Epithelial cell of proximal tubule (primary cell): Measurements from ENCODE around the gene MFGE8. TPM values are rescaled to one million over a fixed set of nuclear protein-coding genes. Genes with fewer than 3 reads are reported as not detected.

Experiments
- DNase-seq: peaks from one replicate; pipeline ENCODE4 v3.0.0-alpha.2; 2011; ENCODE audit warnings: low read depth
- H3K4me3 ChIP-seq: 2 replicates; pipeline ENCODE4 v1.5.1; 2011; ENCODE audit warnings: low read depth, mild to moderate bottlenecking, low read length
- CTCF ChIP-seq: conservative IDR thresholded peaks from 2 replicates; pipeline ENCODE4 v1.5.1; 2012; ENCODE audit warnings: low read depth, mild to moderate bottlenecking, low read length
- total RNA-seq: library from RNA; depleted of rRNA; stranded (reverse); fragments of >200 nt; gene quantifications from 2 replicates; pipeline ENCODE4 v1.2.3, GENCODE V29; 2015

The MFGE8 gene
- total RNA-seq, 1 donor from 2014 or later, result 135 TPM

GRCh38 chr15:88890495-88890894 lies 22.7 kb downstream of the MFGE8 start:
- no peak for TF ChIP-seq CTCF
- H3K4me3 ChIP-seq, result no peak overlapping the region
- no peak for DNase-seq

- TF ChIP-seq CTCF, result no peak
- H3K4me3 ChIP-seq, result no peak overlapping the region
- DNase-seq, result no peak
Measured at GRCh38 chr15:88888719-88889118, 24.5 kb downstream of the MFGE8 start.

- no peak for TF ChIP-seq CTCF
- DNase-seq, result no peak
- H3K4me3 ChIP-seq, result no peak overlapping the region
Measured at GRCh38 chr15:88887068-88887580, 26.1 kb downstream of the MFGE8 start.

GRCh38 chr15:88882785-88883184 lies 30.4 kb downstream of the MFGE8 start:
- no peak for TF ChIP-seq CTCF
- no peak for DNase-seq
- H3K4me3 ChIP-seq, result no peak overlapping the region

GRCh38 chr15:88881775-88882174 lies 31.4 kb downstream of the MFGE8 start:
- no peak for TF ChIP-seq CTCF
- H3K4me3 ChIP-seq, result no peak overlapping the region
- DNase-seq, result no peak

GRCh38 chr15:88880944-88881740 lies 32.0 kb downstream of the MFGE8 start:
- DNase-seq, result no peak
- H3K4me3 ChIP-seq, result no peak overlapping the region
- no peak for TF ChIP-seq CTCF

- DNase-seq, result no peak
- TF ChIP-seq CTCF, result peak; percentile 86
- H3K4me3 ChIP-seq, result no peak overlapping the region
Measured at GRCh38 chr15:88878720-88879184, 34.4 kb downstream of the MFGE8 start.
